GM20000 (cell line): ENCODE measurements around the gene SLC15A4.

ENCODE experiments used
- DNase-seq: peaks from one replicate; pipeline ENCODE4 v3.0.0; 2012; ENCODE audit warnings: low spot score
- CTCF ChIP-seq: IDR thresholded peaks from 2 replicates; pipeline ENCODE4 v1.5.1; 2012; ENCODE audit warnings: mild to moderate bottlenecking, control low read depth; ENCODE audit errors: extremely low read depth, missing control alignments

SLC15A4 gene

GRCh38 chr12:128783129-128783574 lies 40.6 kb downstream of the SLC15A4 start:
- DNase-seq, result peak; percentile 63
- no peak for TF ChIP-seq CTCF

- DNase-seq, result no peak
- TF ChIP-seq CTCF, result no peak
These were observed 43.9 kb downstream of the SLC15A4 start for GRCh38 chr12:128779901-128780300.

- no peak for TF ChIP-seq CTCF
- no peak for DNase-seq
These were observed 51.5 kb downstream of the SLC15A4 start for GRCh38 chr12:128772249-128772648.

GRCh38 chr12:128771681-128772080 lies 52.1 kb downstream of the SLC15A4 start:
- DNase-seq, result no peak
- no peak for TF ChIP-seq CTCF

- no peak for TF ChIP-seq CTCF
- no peak for DNase-seq
These were observed 56.2 kb downstream of the SLC15A4 start for GRCh38 chr12:128767518-128767917.

GRCh38 chr12:128766738-128767501 lies 56.8 kb downstream of the SLC15A4 start:
- no peak for DNase-seq
- TF ChIP-seq CTCF, result no peak

- DNase-seq, result no peak
These were observed 60.4 kb downstream of the SLC15A4 start for GRCh38 chr12:128763395-128763794.

More at GRCh38 chr12:128763395-128763794, 60.4 kb downstream of the SLC15A4 start:
- no peak for TF ChIP-seq CTCF
